H1 (cell line): ENCODE results near the gene RAB40C. TPM values are rescaled to one million over a fixed set of nuclear protein-coding genes. Genes with fewer than 3 reads are reported as not detected.

ENCODE experiments used
- CHD7 ChIP-seq: fragments of 300-600 bp; sonication (generic); IDR thresholded peaks from 2 replicates; pipeline ENCODE4 v1.7.1; 2012; ENCODE audit warnings: low read length, moderate library complexity, mild to moderate bottlenecking, inconsistent platforms; ENCODE audit not compliant: insufficient replicate concordance
- POLR2AphosphoS5 ChIP-seq: IDR thresholded peaks from 2 replicates; pipeline ENCODE4 v1.6.1; 2011; ENCODE audit warnings: low read depth, low read length
- polyA plus RNA-seq, 7 experiments: library from polyadenylated mRNA; depleted of rRNA in 3 of 7; stranded (reverse) in 5 of 7; unstranded in 2 of 7; fragments of >200 nt in 5 of 7; fragments of 200-250 nt in 2 of 7; gene quantifications; 1 replicate in 5 of 7; 2 replicates in 1 of 7; 4 replicates in 1 of 7; pipeline versions ENCODE4 v1.2.1 to v1.2.3, GENCODE V29; 2011 to 2013; ENCODE audit warnings: missing spikeins in 2 of 7, mixed read lengths in 2 of 7
- total RNA-seq: library from RNA; stranded (reverse); fragmentation: NEBNext Ultra II Directional; extraction: Animal tissue kit (Norgen Biotek cat#: 25700); gene quantifications from 2 replicates; pipeline ENCODE4 v1.2.1, GENCODE V29; 2021

RAB40C gene
- total and polyA plus RNA-seq, 2 of the 8 experiments (the other 6 are each of a cell fraction or from before 2014, with no cell fraction given): 13.9 to 15.6 TPM

DNA sequence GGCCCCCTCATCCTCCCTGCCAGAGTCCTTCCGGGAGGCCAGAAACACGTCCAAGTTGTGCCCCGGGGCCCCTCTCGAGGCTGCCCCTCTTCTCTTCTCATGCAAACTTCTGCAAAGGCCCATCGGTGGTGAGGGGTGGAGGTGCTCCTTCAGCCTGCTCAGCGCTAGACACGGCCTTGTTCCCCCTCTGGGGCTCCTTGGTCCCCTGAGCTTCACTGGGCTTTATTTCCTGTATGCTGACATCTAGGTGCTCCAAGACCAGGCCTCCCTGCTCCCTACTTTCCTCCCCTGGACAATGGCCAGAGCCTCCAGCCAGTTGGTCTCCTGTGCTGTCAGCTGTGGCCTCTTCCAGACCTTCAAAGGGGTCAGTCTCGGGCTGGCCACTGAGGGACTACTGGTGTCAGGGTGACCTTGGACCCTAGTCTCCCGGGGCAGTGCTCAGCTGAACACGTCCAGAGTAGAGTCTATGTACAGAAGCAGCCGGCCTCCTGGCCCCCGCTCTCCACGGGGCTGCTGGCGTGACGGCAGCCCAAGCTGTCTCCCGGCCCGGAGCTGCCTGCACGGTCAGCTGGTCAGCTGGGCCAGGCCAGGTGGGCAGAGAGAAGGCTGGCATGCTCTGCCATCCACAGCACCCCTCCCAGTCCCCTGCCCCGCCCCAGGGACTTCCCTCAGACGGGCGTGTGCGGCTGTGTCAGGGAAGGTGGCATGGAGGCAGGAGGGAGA is 31.4 kb upstream of the RAB40C start (continued):
- TF ChIP-seq CHD7: no peak
- TF ChIP-seq POLR2AphosphoS5: no peak
